ENCODE measurements around the gene LTBP3.

LTBP3 gene

GRCh38 chr11:65500387-65501185 is 57.6 kb downstream of the LTBP3 start (continued):
- TF ChIP-seq REST (tag by site-specific recombination; IDR thresholded peaks at IDR 0.05) = peak; percentile 12; the same call in 1 of the 2 replicates
- 0 out of 2 replicates have a peak, but pooled peaks have one; percentile 18 for TF ChIP-seq ZFP3 (tag by site-specific recombination; IDR thresholded peaks at IDR 0.05; ENCODE audit: low read depth)
- 0 out of 2 replicates have a peak, but pooled peaks have one; percentile 17 for TF ChIP-seq ZBTB20 (tag by site-specific recombination; IDR thresholded peaks at IDR 0.05)
- TF ChIP-seq ZNF324 (tag by site-specific recombination; IDR thresholded peaks at IDR 0.05) = no peak
- TF ChIP-seq OSR2 (tag by site-specific recombination; IDR thresholded peaks at IDR 0.05) = peak; percentile 46
- TF ChIP-seq ZNF791 (tag by site-specific recombination; IDR thresholded peaks at IDR 0.05) = no peak
- TF ChIP-seq ZNF777 (tag by site-specific recombination; IDR thresholded peaks at IDR 0.05; ENCODE audit: borderline replicate concordance) = no peak
- TF ChIP-seq ZBTB17 (tag by site-specific recombination; IDR thresholded peaks at IDR 0.05) = peak; percentile 76
- peak; percentile 60; the same call in 1 of the 2 replicates for TF ChIP-seq ZFP37 (tag by site-specific recombination; IDR thresholded peaks at IDR 0.05)
- no peak for TF ChIP-seq ZNF501 (tag by site-specific recombination; IDR thresholded peaks at IDR 0.05)
- TF ChIP-seq ZBTB44 (tag by site-specific recombination; IDR thresholded peaks at IDR 0.05) = no peak

GRCh38 chr11:65499713-65500386 is 58.3 kb downstream of the LTBP3 start:
- Histone ChIP-seq H3K9me3 (ENCODE audit: control insufficient read depth, insufficient read depth, low read depth, low read length) (no peaks in the 10 kb centered on the region), H3K4me3 (ENCODE audit: low read depth, low read length) (peak overlapping the region; percentile 98), H3K36me3 (ENCODE audit: control insufficient read depth in 2 of 2, insufficient read depth in 1 of 2, low read length in 2 of 2) (peaks cover 0 to 50% of the 10 kb centered on the region in 2 experiments; a peak in 2 of 3 replicates), H3K4me1 (ENCODE audit: control insufficient read depth, insufficient read depth, low read length) (peaks cover 6% of the 10 kb centered on the region), H3K27ac (ENCODE audit: extremely low read depth, low read depth, low read length) (peak overlapping the region; percentile 98)
- ChIA-PET POLR2A (interaction anchor here (0.5 to 28.2 kb wide), 36 partner anchors 9 to 365 kb away, joined by 3 to 1129 read pairs (median 7); partner anchors contain the start of genes CDC42EP2, DPF2, FAM89B and FRMD8), CTCF (interaction anchor here (0.5 to 5.0 kb wide), 16 partner anchors 12 to 134 kb away, joined by 3 to 35 read pairs (median 3); no protein-coding TSS in a partner anchor)
- TF ChIP-seq BCL11B (tag by site-specific recombination; IDR thresholded peaks at IDR 0.05; ENCODE audit: low read depth) = no peak
- TF ChIP-seq ZNF704 (tag by site-specific recombination; IDR thresholded peaks at IDR 0.05) = no peak
- TF ChIP-seq SCRT2 (tag by site-specific recombination; IDR thresholded peaks at IDR 0.05) = no peak
- TF ChIP-seq ZNF311 (tag by site-specific recombination; IDR thresholded peaks at IDR 0.05; ENCODE audit: borderline replicate concordance) = no peak
- no peak for TF ChIP-seq ZNF76 (tag by site-specific recombination; IDR thresholded peaks at IDR 0.05; ENCODE audit: borderline replicate concordance, low read depth)
- no peak for TF ChIP-seq ZFP69B (tag by site-specific recombination; IDR thresholded peaks at IDR 0.05)
- no peak for TF ChIP-seq ZBTB17 (tag by site-specific recombination; IDR thresholded peaks at IDR 0.05)
- TF ChIP-seq ZNF580 (tag by site-specific recombination; IDR thresholded peaks at IDR 0.05) = no peak
- TF ChIP-seq GFI1B (tag by site-specific recombination; IDR thresholded peaks at IDR 0.05) = no peak
- TF ChIP-seq ZBTB48 (tag by site-specific recombination; IDR thresholded peaks at IDR 0.05) = no peak

Data from HEK293 (cell line).